ENCODE measurements around the gene SMOC2.

DNA sequence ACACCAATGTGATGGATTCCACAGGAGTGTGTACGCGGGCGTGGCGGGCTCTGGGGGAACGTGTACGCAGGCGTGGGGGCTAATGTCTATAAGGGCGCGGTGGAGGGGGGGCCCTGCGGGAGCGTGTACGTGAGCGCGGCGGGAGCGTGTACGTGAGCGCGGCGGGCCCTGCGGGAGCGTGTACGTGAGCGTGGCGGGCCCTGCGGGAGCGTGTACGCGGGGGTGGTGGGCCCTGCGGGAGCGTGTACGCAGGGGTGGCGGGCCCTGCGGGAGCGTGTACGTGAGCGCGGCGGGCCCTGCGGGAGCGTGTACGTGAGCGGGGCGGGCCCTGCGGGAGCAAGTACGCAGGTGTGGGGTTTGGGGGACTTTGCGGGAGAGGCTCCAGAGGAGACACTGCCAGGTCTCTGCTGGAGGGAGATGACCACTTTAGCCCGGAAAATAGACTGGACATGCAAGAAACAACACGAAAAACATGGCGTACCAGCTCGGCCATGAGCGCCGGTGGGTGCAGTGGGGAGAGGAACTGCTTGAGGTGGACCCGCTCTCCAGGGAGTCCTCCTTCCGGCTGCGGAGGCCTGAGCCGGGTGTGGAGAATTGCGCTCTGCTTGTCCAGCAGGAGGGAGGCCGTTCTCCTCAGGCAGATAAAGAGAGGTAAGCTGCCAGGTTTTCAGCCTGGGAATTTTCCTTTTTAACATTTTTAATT is 27.8 kb upstream of the SMOC2 start:
- TF ChIP-seq, protein P1, sequence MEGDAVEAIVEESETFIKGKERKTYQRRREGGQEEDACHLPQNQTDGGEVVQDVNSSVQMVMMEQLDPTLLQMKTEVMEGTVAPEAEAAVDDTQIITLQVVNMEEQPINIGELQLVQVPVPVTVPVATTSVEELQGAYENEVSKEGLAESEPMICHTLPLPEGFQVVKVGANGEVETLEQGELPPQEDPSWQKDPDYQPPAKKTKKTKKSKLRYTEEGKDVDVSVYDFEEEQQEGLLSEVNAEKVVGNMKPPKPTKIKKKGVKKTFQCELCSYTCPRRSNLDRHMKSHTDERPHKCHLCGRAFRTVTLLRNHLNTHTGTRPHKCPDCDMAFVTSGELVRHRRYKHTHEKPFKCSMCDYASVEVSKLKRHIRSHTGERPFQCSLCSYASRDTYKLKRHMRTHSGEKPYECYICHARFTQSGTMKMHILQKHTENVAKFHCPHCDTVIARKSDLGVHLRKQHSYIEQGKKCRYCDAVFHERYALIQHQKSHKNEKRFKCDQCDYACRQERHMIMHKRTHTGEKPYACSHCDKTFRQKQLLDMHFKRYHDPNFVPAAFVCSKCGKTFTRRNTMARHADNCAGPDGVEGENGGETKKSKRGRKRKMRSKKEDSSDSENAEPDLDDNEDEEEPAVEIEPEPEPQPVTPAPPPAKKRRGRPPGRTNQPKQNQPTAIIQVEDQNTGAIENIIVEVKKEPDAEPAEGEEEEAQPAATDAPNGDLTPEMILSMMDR (IDR thresholded peaks at IDR 0.05; ENCODE audit: poor library complexity) = no peak
- TF ChIP-seq EZH2 (IDR thresholded peaks at IDR 0.05; ENCODE audit: borderline replicate concordance) = no peak
